SK-N-SH (cell line): Measurements from ENCODE around the gene HK2.

Experiments
- CHD2 ChIP-seq: fragments of 150-350 bp; IDR thresholded peaks from 2 replicates; pipeline ENCODE4 v1.6.1; 2018; ENCODE audit warnings: low read length; ENCODE audit not compliant: partially characterized antibody
- EP300 ChIP-seq, 2 experiments: IDR thresholded peaks; 2 replicates each; pipeline versions ENCODE4 v1.4.0 to v1.6.1; 2012; ENCODE audit warnings: borderline replicate concordance in 1 of 2, low read depth in 1 of 2, low read length in 1 of 2
- FOXJ3 ChIP-seq: sonication (generic); formaldehyde crosslinking; IDR thresholded peaks from 2 replicates; pipeline ENCODE4 v1.5.1; 2020; ENCODE audit warnings: mild to moderate bottlenecking, missing genetic modification reagents
- RAD21 ChIP-seq: IDR thresholded peaks from 2 replicates; pipeline ENCODE4 v1.6.1; 2012; ENCODE audit warnings: mild to moderate bottlenecking, low read length
- SIN3A ChIP-seq: IDR thresholded peaks from 2 replicates; pipeline ENCODE4 v1.6.1; 2012; ENCODE audit warnings: low read depth, mild to moderate bottlenecking, low read length, moderate library complexity, borderline replicate concordance
- TF ChIP-seq, protein P1 (sequence below): fragments of 200-600 bp; sonication (generic); IDR thresholded peaks from 2 replicates; pipeline ENCODE4 v1.6.1; 2017; ENCODE audit warnings: antibody characterized with exemption, mild to moderate bottlenecking, moderate library complexity
- TF ChIP-seq, protein P2 (sequence below): IDR thresholded peaks from 2 replicates; pipeline ENCODE4 v1.4.0; 2012; ENCODE audit warnings: low read depth, borderline replicate concordance

DNA sequence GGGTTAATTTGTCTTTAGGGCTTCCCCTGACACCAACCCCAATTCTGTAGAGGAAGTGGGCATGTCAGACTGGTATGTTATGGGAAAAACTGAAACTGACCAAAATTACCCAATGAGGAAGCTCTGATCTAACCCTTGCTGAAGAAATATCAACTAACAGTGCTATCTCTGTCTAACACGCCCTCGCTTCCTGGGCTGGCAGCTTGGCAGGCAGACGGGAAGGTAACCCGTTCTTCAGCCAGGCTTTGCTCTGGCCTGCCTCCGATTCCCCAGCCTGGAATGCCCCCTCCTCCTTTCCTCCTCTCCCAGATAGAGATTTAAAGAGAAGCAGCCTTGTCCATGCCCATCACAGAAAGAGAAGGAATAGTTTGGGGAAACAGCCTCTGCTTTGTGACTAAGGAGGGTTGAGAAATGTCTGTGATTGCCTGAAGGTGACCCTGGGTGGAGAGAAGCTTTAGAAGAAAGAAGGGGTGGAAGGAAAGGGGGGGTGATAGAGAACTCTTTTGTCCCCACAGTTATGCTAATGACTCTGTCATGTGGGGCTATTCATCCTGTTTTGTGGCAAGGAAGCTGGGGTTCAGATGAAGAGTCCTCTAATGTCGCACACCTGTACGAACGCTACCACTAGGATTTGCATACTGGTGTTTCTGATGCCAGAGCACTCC, 15.4 kb downstream of the HK2 start:
- TF ChIP-seq SIN3A (no peak), EP300 (IDR thresholded peaks at IDR 0.05; ENCODE audit: borderline replicate concordance in 1 of 2, low read depth in 1 of 2, low read length in 1 of 2) (no peak), CHD2 (no peak), FOXJ3 (CRISPR knock-in tag) (no peak), RAD21 (no peak)
- TF ChIP-seq, protein P1, sequence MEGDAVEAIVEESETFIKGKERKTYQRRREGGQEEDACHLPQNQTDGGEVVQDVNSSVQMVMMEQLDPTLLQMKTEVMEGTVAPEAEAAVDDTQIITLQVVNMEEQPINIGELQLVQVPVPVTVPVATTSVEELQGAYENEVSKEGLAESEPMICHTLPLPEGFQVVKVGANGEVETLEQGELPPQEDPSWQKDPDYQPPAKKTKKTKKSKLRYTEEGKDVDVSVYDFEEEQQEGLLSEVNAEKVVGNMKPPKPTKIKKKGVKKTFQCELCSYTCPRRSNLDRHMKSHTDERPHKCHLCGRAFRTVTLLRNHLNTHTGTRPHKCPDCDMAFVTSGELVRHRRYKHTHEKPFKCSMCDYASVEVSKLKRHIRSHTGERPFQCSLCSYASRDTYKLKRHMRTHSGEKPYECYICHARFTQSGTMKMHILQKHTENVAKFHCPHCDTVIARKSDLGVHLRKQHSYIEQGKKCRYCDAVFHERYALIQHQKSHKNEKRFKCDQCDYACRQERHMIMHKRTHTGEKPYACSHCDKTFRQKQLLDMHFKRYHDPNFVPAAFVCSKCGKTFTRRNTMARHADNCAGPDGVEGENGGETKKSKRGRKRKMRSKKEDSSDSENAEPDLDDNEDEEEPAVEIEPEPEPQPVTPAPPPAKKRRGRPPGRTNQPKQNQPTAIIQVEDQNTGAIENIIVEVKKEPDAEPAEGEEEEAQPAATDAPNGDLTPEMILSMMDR: no peak
- TF ChIP-seq, protein P2, sequence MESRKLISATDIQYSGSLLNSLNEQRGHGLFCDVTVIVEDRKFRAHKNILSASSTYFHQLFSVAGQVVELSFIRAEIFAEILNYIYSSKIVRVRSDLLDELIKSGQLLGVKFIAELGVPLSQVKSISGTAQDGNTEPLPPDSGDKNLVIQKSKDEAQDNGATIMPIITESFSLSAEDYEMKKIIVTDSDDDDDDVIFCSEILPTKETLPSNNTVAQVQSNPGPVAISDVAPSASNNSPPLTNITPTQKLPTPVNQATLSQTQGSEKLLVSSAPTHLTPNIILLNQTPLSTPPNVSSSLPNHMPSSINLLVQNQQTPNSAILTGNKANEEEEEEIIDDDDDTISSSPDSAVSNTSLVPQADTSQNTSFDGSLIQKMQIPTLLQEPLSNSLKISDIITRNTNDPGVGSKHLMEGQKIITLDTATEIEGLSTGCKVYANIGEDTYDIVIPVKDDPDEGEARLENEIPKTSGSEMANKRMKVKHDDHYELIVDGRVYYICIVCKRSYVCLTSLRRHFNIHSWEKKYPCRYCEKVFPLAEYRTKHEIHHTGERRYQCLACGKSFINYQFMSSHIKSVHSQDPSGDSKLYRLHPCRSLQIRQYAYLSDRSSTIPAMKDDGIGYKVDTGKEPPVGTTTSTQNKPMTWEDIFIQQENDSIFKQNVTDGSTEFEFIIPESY: no peak
